Activated CD4-positive, alpha-beta memory T cell treated with anti-CD3 and anti-CD28 coated beads for 36 hours (primary cell): ENCODE measurements around the gene ADSS1. TPM values are rescaled to one million over a fixed set of nuclear protein-coding genes. Genes with fewer than 3 reads are reported as not detected.

Experiments
- CTCF ChIA-PET: fragments of 350-600 bp; sonication (Branson Sonifier 250); formaldehyde crosslinking; loops from one replicate; lab custom pipeline; 2021; ENCODE audit warnings: antibody characterized with exemption, inconsistent platforms; lab: Charles Lee
- POLR2A ChIA-PET: fragments of 350-600 bp; sonication (Branson Sonifier 250); formaldehyde crosslinking; loops from one replicate; lab custom pipeline; 2021; ENCODE audit warnings: antibody characterized with exemption; lab: Charles Lee
- DNase-seq: peaks from one replicate; pipeline ENCODE4 v3.0.0-alpha.2; 2020
- H3K27ac Mint-ChIP-seq: one replicate; pipeline ENCODE4 v1.8.0; 2021; ENCODE audit warnings: mixed read lengths
- H3K27me3 Mint-ChIP-seq: one replicate; pipeline ENCODE4 v1.8.0; 2021; ENCODE audit warnings: mixed read lengths
- H3K36me3 Mint-ChIP-seq: one replicate; pipeline ENCODE4 v1.8.0; 2021; ENCODE audit warnings: mixed read lengths
- H3K4me1 Mint-ChIP-seq: one replicate; pipeline ENCODE4 v1.8.0; 2021; ENCODE audit warnings: low read depth, mixed read lengths
- H3K4me3 Mint-ChIP-seq: one replicate; pipeline ENCODE4 v1.8.0; 2021; ENCODE audit warnings: mild to moderate bottlenecking, mixed read lengths
- H3K9me3 Mint-ChIP-seq: one replicate; pipeline ENCODE4 v1.8.0; 2021; ENCODE audit warnings: mixed read lengths
- intact Hi-C: fragments of 100-400 bp; cut with micrococcal nuclease; formaldehyde crosslinking; loops from one replicate; pipeline ENCODE4 v1.15.1; 2023
- total RNA-seq, 2 experiments: library from RNA; stranded (reverse); gene quantifications; one replicate each; pipeline ENCODE4 v1.2.3, GENCODE V29; 2021

Gene ADSS1
- total RNA-seq, 2 experiments from 2014 or later: 2.3 to 3.3 TPM

- Mint-ChIP-seq H3K36me3 (no peaks in the 10 kb centered on the region), H3K27ac (no peak overlapping the region), H3K9me3 (no peaks in the 10 kb centered on the region), H3K4me1 (peaks cover 11% of the 10 kb centered on the region), H3K4me3 (no peak overlapping the region), H3K27me3 (no peaks in the 10 kb centered on the region)
- CTCF ChIA-PET: interaction anchor here (0.6 kb wide), 1 partner anchor 39 kb away, joined by 3 read pairs; no protein-coding TSS in a partner anchor
- intact Hi-C loops: no loop called here
- DNase-seq: no peak
- POLR2A ChIA-PET: no interaction called here
These were observed 17.2 kb downstream of the ADSS1 start for GRCh38 chr14:104741108-104741802.

DNA sequence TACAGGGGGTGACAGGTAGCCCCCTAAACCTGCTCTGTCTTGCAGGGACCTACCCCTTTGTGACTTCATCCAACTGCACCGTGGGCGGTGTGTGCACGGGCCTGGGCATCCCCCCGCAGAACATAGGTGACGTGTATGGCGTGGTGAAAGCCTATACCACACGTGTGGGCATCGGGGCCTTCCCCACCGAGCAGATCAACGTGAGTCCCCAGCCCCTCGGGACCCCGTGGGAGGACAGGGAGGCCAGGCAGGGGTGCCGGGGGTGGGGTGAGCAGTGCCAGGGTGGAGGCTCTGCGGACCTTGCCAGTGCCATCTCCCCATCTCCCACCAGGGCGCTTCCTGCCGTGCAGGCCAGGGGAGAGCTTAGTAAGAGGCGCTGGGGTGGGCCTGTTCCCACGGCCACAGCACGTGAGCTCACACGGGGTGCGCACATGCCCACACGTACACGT, 17.8 kb downstream of the ADSS1 start:
- Mint-ChIP-seq H3K27me3 (no peaks in the 10 kb centered on the region), H3K4me3 (no peak overlapping the region), H3K4me1 (peaks cover 16% of the 10 kb centered on the region), H3K9me3 (no peaks in the 10 kb centered on the region), H3K27ac (no peak overlapping the region), H3K36me3 (no peaks in the 10 kb centered on the region)
- DNase-seq: no peak
- CTCF ChIA-PET: interaction anchor here (0.6 kb wide), 1 partner anchor 39 kb away, joined by 3 read pairs; no protein-coding TSS in a partner anchor
- POLR2A ChIA-PET: no interaction called here
- intact Hi-C loops: no loop called here

DNA sequence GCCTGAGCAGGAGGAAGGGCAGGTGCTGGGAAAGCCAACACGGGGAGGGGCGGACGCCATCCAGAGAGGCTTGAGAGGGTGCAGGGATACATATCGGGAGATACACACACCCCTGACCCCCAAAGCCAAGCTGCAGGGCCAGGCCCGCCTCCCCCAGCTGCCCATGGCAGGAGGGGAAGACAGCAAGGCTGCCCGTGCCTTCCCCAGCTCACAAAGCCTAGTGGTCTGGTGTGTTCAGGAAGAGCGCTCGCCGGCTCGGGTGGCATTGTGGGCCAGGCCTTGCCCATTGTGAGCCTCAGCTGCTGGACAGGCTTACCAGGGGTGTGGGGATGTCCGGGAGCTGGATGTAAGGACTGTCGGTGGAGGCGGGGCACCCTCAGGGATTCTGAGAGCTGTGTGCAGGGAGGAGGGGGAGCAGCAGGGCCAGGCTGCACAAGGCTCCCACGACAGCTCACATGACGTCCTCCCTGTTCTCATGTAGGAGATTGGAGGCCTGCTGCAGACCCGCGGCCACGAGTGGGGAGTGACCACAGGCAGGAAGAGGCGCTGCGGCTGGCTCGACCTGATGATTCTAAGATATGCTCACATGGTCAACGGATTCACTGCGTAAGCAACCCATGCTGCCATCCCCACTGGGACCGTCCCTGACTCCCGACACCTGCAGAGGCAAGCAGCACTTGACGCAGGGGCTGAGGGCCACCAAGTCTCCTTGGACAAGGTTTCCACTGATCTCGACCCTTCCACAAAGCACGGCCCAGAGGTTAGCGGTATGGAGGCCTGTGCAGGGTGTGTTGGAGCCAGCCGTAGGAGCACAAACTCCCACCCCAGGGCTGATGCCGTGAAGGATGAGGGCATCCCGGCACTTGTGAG, 18.8 kb downstream of the ADSS1 start:
- H3K9me3 Mint-ChIP-seq: no peaks in the 10 kb centered on the region
- intact Hi-C loops: no loop called here
- H3K36me3 Mint-ChIP-seq: no peaks in the 10 kb centered on the region
- H3K27me3 Mint-ChIP-seq: no peaks in the 10 kb centered on the region
- POLR2A ChIA-PET: interaction anchor here (1.3 kb wide), 1 partner anchor 10 kb away, joined by 4 read pairs; the partner anchor contains the start of gene SIVA1
- CTCF ChIA-PET: interaction anchor here (0.5 kb wide), 1 partner anchor 1114 kb away, joined by 3 read pairs; the partner anchor contains the start of gene KLC1
- no peak overlapping the region for H3K27ac Mint-ChIP-seq
- H3K4me1 Mint-ChIP-seq: peaks cover 16% of the 10 kb centered on the region
- DNase-seq: no peak
- H3K4me3 Mint-ChIP-seq: no peak overlapping the region

DNA sequence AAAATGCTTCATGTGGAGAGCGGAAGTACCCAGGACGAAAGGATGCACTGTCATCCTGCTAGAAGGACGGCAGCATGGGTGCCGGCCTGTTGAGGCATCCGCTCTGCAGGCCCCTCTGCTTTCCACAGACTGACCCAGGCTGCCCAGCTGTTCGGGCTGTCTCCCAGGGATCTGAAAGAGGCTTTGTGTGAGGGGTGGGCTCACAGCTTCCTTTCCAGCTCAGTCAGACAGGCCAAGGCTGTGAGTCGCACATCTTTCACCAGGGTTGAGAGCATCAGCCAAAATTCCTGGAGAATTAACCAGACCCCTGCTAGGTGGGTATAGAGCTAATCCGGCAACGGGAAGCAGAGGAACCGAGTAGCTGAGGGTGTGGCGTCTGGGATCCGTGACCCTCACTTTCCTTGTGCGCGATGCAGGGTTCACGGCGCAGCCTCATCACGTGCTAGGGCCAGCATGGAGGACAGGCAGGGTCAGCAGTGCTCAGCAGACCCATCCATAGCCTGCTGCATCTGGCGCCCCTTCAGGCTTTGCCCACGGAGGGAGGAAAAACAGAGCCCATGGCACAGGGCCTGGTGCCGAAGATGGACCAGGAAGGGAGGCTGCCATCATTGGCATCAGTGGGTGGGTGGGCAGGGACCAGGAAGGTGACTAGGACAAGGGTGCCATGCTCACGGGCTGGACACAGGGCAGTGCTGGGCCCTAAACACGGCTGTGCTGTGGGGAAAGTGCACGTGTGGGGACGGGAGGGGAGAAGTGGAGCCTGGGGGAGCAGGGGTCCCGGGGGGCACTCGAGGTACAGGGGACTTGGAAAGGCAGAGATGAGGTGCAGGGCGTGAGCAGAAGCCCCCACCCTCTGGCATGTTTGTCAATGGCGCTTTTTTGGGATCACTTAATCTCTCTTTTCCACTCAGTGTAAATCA, 19.7 kb downstream of the ADSS1 start:
- ChIA-PET POLR2A (interaction anchor here (1.3 kb wide), 1 partner anchor 10 kb away, joined by 4 read pairs; the partner anchor contains the start of gene SIVA1), CTCF (no interaction called here)
- DNase-seq: no peak
- H3K4me3 Mint-ChIP-seq: no peak overlapping the region
- no peaks in the 10 kb centered on the region for H3K36me3 Mint-ChIP-seq
- peaks cover 16% of the 10 kb centered on the region for H3K4me1 Mint-ChIP-seq
- H3K9me3 Mint-ChIP-seq: no peaks in the 10 kb centered on the region
- no peaks in the 10 kb centered on the region for H3K27me3 Mint-ChIP-seq
- intact Hi-C loops: no loop called here
- no peak overlapping the region for H3K27ac Mint-ChIP-seq

DNA sequence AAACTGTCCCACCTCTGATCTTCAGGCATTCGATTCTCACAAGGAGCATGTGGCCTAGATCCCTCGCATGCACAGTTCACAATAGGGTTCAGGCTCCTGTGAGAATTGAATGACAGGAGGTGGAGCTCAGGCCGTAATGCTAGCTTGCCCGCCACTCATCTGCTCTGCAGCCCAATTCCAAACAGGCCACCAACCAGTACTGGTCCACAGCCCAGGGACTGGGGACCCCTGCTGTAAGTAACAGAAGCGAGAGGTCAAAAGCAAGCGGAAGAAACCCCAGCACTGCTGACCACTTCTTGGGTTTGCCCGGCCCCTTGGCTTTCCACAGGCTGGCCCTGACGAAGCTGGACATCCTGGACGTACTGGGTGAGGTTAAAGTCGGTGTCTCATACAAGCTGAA, 20.5 kb downstream of the ADSS1 start:
- intact Hi-C loops: no loop called here
- CTCF ChIA-PET: no interaction called here
- H3K27me3 Mint-ChIP-seq: no peaks in the 10 kb centered on the region

GRCh38 chr14:104745431-104745830, 21.4 kb downstream of the ADSS1 start:
- Mint-ChIP-seq H3K9me3 (no peaks in the 10 kb centered on the region), H3K36me3 (no peaks in the 10 kb centered on the region), H3K27ac (no peak overlapping the region), H3K4me1 (peaks cover 16% of the 10 kb centered on the region), H3K4me3 (no peak overlapping the region), H3K27me3 (no peaks in the 10 kb centered on the region)
- ChIA-PET CTCF (interaction anchor here (2.3 kb wide), 1 partner anchor 21 kb away, joined by 7 read pairs; the partner anchor contains the start of gene ADSS1), POLR2A (no interaction called here)
- intact Hi-C loops: no loop called here
- DNase-seq: no peak

More for the DNA sequence above, 20.5 kb downstream of the ADSS1 start:
- H3K36me3 Mint-ChIP-seq: no peaks in the 10 kb centered on the region
- POLR2A ChIA-PET: no interaction called here
- DNase-seq: no peak
- no peaks in the 10 kb centered on the region for H3K9me3 Mint-ChIP-seq
- H3K4me1 Mint-ChIP-seq: peaks cover 16% of the 10 kb centered on the region
- H3K4me3 Mint-ChIP-seq: no peak overlapping the region
- H3K27ac Mint-ChIP-seq: no peak overlapping the region

- peak; percentile 74 for DNase-seq
- H3K36me3 Mint-ChIP-seq: no peaks in the 10 kb centered on the region
- H3K9me3 Mint-ChIP-seq: peaks cover 2% of the 10 kb centered on the region
- H3K4me1 Mint-ChIP-seq: peaks cover 19% of the 10 kb centered on the region
- no peaks in the 10 kb centered on the region for H3K27me3 Mint-ChIP-seq
- intact Hi-C loops: no loop called here
- H3K27ac Mint-ChIP-seq: peak overlapping the region; percentile 66
- no peak overlapping the region for H3K4me3 Mint-ChIP-seq
- ChIA-PET CTCF (interaction anchor here (2.3 kb wide), 1 partner anchor 21 kb away, joined by 7 read pairs; the partner anchor contains the start of gene ADSS1), POLR2A (no interaction called here)
These were observed 22.1 kb downstream of the ADSS1 start for GRCh38 chr14:104746071-104746545.

- Mint-ChIP-seq H3K36me3 (no peaks in the 10 kb centered on the region), H3K9me3 (peaks cover 2% of the 10 kb centered on the region), H3K27ac (no peak overlapping the region), H3K4me3 (no peak overlapping the region), H3K4me1 (peaks cover 19% of the 10 kb centered on the region), H3K27me3 (no peaks in the 10 kb centered on the region)
- intact Hi-C loops: no loop called here
- CTCF ChIA-PET: interaction anchor here (2.3 kb wide), 1 partner anchor 22 kb away, joined by 7 read pairs; the partner anchor contains the start of gene ADSS1
- POLR2A ChIA-PET: no interaction called here
- no peak for DNase-seq
These were observed 23.0 kb downstream of the ADSS1 start for GRCh38 chr14:104746934-104747481.

GRCh38 chr14:104747876-104748275, 23.8 kb downstream of the ADSS1 start:
- POLR2A ChIA-PET: no interaction called here
- intact Hi-C loops: no loop called here
- CTCF ChIA-PET: interaction anchor here (2.3 kb wide), 1 partner anchor 23 kb away, joined by 7 read pairs; the partner anchor contains the start of gene ADSS1
- Mint-ChIP-seq H3K36me3 (peaks cover under 1% of the 10 kb centered on the region), H3K4me1 (peaks cover 19% of the 10 kb centered on the region), H3K27ac (no peak overlapping the region), H3K27me3 (no peaks in the 10 kb centered on the region), H3K4me3 (no peak overlapping the region), H3K9me3 (peaks cover 2% of the 10 kb centered on the region)
- no peak for DNase-seq

DNA sequence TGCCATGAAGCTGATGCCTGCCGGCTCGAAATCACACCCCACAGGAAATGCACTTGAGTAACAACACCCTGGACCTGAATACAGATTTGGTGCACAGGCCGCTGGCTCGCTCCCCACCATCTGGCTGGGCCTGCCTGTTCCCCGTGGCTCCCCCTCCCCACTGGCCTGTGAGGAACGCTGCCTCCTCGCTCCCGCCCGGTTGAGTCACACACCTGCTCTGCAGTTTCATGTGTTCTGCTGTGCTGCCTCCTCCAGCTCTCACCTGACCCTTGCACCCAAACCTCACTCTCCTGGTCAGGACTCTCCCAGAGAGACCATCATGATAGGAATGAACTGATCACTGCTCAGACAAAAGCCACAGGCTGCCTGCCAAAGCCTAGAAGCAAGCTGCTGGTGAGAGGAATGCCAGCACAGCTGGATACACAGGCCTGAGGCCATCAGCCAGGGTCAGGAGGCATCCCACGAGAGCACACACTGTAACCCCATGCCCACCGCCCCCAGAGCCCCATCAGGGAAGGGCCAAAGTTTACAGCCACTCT, 25.2 kb downstream of the ADSS1 start:
- no peak overlapping the region for H3K4me3 Mint-ChIP-seq
- CTCF ChIA-PET: interaction anchor here (2.6 kb wide), 1 partner anchor 25 kb away, joined by 12 read pairs; the partner anchor contains the start of gene ADSS1
- H3K4me1 Mint-ChIP-seq: peaks cover 25% of the 10 kb centered on the region
- H3K36me3 Mint-ChIP-seq: peaks cover 9% of the 10 kb centered on the region
- DNase-seq: no peak
- peaks cover 2% of the 10 kb centered on the region for H3K9me3 Mint-ChIP-seq
- no peaks in the 10 kb centered on the region for H3K27me3 Mint-ChIP-seq
- POLR2A ChIA-PET: no interaction called here
- intact Hi-C loops: no loop called here
- no peak overlapping the region for H3K27ac Mint-ChIP-seq
